ENCODE results near the gene VPS39. TPM values are rescaled to one million over a fixed set of nuclear protein-coding genes. Genes with fewer than 3 reads are reported as not detected.

The VPS39 gene, protein sequence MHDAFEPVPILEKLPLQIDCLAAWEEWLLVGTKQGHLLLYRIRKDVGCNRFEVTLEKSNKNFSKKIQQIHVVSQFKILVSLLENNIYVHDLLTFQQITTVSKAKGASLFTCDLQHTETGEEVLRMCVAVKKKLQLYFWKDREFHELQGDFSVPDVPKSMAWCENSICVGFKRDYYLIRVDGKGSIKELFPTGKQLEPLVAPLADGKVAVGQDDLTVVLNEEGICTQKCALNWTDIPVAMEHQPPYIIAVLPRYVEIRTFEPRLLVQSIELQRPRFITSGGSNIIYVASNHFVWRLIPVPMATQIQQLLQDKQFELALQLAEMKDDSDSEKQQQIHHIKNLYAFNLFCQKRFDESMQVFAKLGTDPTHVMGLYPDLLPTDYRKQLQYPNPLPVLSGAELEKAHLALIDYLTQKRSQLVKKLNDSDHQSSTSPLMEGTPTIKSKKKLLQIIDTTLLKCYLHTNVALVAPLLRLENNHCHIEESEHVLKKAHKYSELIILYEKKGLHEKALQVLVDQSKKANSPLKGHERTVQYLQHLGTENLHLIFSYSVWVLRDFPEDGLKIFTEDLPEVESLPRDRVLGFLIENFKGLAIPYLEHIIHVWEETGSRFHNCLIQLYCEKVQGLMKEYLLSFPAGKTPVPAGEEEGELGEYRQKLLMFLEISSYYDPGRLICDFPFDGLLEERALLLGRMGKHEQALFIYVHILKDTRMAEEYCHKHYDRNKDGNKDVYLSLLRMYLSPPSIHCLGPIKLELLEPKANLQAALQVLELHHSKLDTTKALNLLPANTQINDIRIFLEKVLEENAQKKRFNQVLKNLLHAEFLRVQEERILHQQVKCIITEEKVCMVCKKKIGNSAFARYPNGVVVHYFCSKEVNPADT
- 100 to 1,000 TPM; 105 to 354 (median 153) TPM for total RNA-seq

DNA sequence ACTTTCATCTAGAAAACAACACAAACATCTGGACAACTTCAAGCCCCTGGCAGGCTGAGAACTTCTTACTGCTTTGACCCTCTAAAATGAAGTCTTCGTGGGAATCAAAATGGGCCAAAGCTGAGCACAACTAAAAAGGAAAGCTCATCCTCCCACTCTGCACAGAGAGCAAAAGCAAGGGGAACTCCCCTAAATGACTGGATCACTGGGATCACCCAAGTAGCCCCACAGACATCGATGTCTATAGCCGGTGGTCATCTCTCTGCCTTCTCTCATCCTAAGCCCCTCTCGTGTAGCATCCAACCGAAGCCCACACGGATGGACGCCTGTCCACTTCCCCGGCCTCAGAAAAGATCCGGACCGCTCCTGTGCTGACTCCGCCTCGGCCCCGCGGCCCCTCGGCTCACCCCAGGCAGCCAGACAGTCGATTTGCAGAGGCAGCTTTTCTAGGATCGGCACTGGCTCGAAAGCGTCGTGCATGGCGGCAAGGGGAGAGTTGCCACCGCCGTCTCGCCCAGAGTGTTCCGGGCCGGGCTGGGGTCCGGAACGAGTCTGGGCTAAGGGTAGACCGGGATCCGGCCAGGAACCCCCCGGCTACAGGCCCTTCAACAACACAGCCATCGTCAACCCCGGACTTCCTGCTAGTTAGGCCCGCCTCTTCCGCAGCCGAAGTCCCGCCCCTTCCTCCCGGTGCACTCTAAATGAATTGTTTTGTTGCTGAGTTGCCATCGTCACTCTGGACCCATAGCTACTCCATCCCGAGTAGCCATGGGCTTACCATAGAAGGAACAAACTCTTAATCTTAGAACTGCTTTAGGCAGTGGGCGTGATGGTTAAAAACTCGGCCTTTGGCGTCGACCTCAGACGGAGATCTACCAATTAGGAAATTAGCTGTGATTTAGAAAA, at the start of gene VPS39:
VPS39 (minus strand) TSS at position 631 of the 906 bp plus-strand sequence; CDS start at position 480, 151 bp downstream.
- peak within 1 kb of the TSS; percentile 64 to 98 (median 76) for H3K4me3 ChIP-seq
- WGBS, 2 donors (ENCODE audit: low coverage in 1 of 2) = 2% methylated on average over 41 of the region's 45 CpGs; no CpG with 5 or more reads in 1 of the 2 donors
- DNase-seq = peak; percentile 86
- H3K36me3 ChIP-seq = peaks cover 0 to 24% (median 14%) of the 10 kb centered on the region in 4 donors
- no peaks in the 10 kb centered on the region for H3K9me3 ChIP-seq
- H3K27me3 ChIP-seq = no peaks in the 10 kb centered on the region
- peaks cover 0 to 28% (median 10%) of the 10 kb centered on the region in 4 donors for H3K4me1 ChIP-seq
- TF ChIP-seq POLR2A (IDR thresholded peaks at IDR 0.05) = peak; percentile 76
- TF ChIP-seq POLR2AphosphoS5 (IDR thresholded peaks at IDR 0.05) = peak; percentile 31 to 87 (median 85)
- TF ChIP-seq, protein P1, sequence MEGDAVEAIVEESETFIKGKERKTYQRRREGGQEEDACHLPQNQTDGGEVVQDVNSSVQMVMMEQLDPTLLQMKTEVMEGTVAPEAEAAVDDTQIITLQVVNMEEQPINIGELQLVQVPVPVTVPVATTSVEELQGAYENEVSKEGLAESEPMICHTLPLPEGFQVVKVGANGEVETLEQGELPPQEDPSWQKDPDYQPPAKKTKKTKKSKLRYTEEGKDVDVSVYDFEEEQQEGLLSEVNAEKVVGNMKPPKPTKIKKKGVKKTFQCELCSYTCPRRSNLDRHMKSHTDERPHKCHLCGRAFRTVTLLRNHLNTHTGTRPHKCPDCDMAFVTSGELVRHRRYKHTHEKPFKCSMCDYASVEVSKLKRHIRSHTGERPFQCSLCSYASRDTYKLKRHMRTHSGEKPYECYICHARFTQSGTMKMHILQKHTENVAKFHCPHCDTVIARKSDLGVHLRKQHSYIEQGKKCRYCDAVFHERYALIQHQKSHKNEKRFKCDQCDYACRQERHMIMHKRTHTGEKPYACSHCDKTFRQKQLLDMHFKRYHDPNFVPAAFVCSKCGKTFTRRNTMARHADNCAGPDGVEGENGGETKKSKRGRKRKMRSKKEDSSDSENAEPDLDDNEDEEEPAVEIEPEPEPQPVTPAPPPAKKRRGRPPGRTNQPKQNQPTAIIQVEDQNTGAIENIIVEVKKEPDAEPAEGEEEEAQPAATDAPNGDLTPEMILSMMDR (IDR thresholded peaks at IDR 0.05) = no peak
- TF ChIP-seq EP300 (IDR thresholded peaks at IDR 0.05; ENCODE audit: low read depth) = no peak
- in situ Hi-C loops (cut with MboI; ENCODE audit: low pct_ligation_motif_present in 1 of 4, low pct_unique_long_range_greater_than_20kb in 1 of 4, low sequenced_read_pairs in 3 of 4) = no loop called here
- intact Hi-C loops (cut with DNase I; ENCODE audit: low total_unique reads) = no loop called here
- peak within 1 kb of the TSS; percentile 81 to 92 (median 84) for H3K27ac ChIP-seq

DNA sequence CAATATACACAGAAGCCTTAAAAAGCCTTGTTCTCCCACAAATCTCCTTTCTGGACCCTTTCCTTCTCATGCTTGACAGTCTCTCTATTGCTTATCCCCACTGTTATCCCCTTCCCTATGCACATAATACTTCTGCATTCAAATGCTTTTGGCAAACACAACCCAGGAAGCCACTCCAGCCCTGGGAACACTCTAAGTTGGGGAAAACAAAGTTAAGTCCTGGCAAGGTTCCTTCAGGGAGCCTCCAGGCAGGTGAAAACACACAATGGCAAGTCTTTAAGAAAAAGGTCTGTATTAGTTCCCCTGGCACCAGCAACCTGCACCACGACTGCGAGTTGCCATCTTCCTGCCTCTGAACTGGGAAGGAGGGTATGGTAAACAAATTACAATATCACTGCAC, 45.2 kb upstream of the VPS39 start:
- peaks cover 0 to 56% (median 25%) of the 10 kb centered on the region in 4 donors for H3K36me3 ChIP-seq
- no peak overlapping the region for H3K27ac ChIP-seq
- in situ Hi-C loops (cut with MboI; ENCODE audit: low pct_ligation_motif_present in 1 of 4, low pct_unique_long_range_greater_than_20kb in 1 of 4, low sequenced_read_pairs in 3 of 4) = no loop called here
- TF ChIP-seq, protein P1 (IDR thresholded peaks at IDR 0.05) = no peak
- no peak for TF ChIP-seq POLR2AphosphoS5 (IDR thresholded peaks at IDR 0.05)
- no peak for TF ChIP-seq POLR2A (IDR thresholded peaks at IDR 0.05)
- TF ChIP-seq EP300 (IDR thresholded peaks at IDR 0.05; ENCODE audit: low read depth) = no peak
- no peak overlapping the region for H3K4me3 ChIP-seq
- 98 to 100% methylated on average over 2 of the region's 2 CpGs for WGBS, 2 donors (ENCODE audit: low coverage in 1 of 2)
- H3K4me1 ChIP-seq = no peaks in the 10 kb centered on the region
- DNase-seq = no peak
- H3K9me3 ChIP-seq = peaks cover 0 to 6% of the 10 kb centered on the region in 2 donors
- no peaks in the 10 kb centered on the region for H3K27me3 ChIP-seq
- intact Hi-C loops (cut with DNase I; ENCODE audit: low total_unique reads) = no loop called here

DNA sequence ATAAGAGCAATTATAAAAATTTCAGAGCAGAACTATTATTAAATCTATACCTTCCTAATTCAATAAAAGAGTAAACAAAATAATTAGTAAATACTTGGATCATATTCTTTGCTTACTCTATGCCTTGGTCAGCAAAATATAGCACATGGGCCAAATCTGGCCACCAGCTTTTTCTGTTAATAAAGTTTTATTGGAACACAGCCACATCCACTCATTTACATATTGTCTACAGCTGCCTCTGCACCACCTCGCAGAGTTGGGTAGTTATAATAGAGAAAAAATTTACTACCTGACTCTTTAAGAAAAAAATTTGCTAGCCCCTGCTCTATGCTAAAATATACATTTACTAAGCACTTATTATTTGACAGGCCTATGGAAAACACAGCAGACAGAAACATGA, 32.7 kb upstream of the VPS39 start:
- WGBS, 2 donors (ENCODE audit: low coverage in 1 of 2) = 88 to 90% methylated on average over 1 of the region's 1 CpG
- TF ChIP-seq POLR2AphosphoS5 (IDR thresholded peaks at IDR 0.05) = no peak
- TF ChIP-seq EP300 (IDR thresholded peaks at IDR 0.05; ENCODE audit: low read depth) = no peak
- TF ChIP-seq, protein P1 (IDR thresholded peaks at IDR 0.05) = no peak
- no peak for TF ChIP-seq POLR2A (IDR thresholded peaks at IDR 0.05)

More for the DNA sequence above, 32.7 kb upstream of the VPS39 start:
- Histone ChIP-seq H3K36me3 (peaks cover 0 to 41% (median 15%) of the 10 kb centered on the region in 4 donors), H3K27me3 (no peaks in the 10 kb centered on the region), H3K4me1 (no peaks in the 10 kb centered on the region), H3K9me3 (no peaks in the 10 kb centered on the region), H3K27ac (no peak overlapping the region), H3K4me3 (no peak overlapping the region)
- in situ Hi-C loops (cut with MboI; ENCODE audit: low pct_ligation_motif_present in 1 of 4, low pct_unique_long_range_greater_than_20kb in 1 of 4, low sequenced_read_pairs in 3 of 4) = no loop called here
- no peak for DNase-seq
- intact Hi-C loops (cut with DNase I; ENCODE audit: low total_unique reads) = no loop called here
